Femur (tissue), 1 donor: ENCODE data around the gene ESYT2.
"Not testable (repeated sequence)": the region's sequence is repeated elsewhere in the genome, so short reads cannot be mapped to it uniquely, and the experiment has no call there.

Experiments used
- DNase-seq: peaks from one replicate; pipeline ENCODE4 v3.0.0-alpha.2; 2017

Gene ESYT2, protein sequence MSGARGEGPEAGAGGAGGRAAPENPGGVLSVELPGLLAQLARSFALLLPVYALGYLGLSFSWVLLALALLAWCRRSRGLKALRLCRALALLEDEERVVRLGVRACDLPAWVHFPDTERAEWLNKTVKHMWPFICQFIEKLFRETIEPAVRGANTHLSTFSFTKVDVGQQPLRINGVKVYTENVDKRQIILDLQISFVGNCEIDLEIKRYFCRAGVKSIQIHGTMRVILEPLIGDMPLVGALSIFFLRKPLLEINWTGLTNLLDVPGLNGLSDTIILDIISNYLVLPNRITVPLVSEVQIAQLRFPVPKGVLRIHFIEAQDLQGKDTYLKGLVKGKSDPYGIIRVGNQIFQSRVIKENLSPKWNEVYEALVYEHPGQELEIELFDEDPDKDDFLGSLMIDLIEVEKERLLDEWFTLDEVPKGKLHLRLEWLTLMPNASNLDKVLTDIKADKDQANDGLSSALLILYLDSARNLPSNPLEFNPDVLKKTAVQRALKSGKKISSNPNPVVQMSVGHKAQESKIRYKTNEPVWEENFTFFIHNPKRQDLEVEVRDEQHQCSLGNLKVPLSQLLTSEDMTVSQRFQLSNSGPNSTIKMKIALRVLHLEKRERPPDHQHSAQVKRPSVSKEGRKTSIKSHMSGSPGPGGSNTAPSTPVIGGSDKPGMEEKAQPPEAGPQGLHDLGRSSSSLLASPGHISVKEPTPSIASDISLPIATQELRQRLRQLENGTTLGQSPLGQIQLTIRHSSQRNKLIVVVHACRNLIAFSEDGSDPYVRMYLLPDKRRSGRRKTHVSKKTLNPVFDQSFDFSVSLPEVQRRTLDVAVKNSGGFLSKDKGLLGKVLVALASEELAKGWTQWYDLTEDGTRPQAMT

DNA sequence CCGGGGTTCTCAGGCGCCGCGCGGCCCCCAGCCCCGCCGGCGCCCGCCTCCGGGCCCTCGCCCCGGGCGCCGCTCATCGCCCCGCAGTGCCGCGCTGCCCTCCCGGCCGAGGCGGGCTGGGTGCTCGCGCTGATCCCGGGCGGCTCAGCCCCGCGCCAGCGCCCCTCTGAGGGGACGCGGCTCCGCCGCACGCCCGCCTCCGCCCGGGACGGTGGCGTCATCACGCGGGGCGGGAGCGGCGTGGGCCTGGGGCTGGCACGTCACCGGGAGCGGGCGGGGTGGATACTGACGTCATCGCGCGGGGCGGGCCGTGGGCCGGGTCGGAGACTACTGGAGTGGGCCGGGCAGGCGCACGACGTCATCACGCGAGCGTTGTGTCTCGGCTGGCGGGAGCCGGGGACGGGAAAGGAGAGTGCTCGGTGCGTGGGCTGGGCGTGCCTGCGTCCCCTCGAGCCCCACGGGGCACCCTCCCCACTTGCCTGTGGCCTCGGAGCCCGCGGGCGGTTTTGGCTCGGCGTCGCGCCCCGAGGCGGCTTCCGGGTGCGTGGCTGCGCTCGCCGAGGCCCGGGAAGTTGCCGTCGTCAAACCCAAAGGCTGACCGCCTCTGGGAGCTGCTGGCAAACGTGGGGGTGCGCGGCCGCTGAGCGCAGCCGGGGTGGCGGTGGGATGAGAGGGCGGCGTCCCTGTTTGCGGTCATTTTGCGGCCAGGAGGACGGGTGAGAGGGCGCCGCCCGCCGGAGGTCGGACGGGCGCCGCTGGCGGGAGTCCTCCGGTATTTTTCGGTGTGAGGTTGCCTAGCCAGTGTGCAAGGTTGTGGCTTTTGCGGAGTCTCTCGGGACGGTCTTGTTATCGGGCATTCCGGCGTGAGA lies at the start of gene ESYT2:
ESYT2 (minus strand) TSS at position 168 of the 869 bp plus-strand sequence; CDS start at position 77, 91 bp downstream.
- peak; percentile 99 for DNase-seq

DNA sequence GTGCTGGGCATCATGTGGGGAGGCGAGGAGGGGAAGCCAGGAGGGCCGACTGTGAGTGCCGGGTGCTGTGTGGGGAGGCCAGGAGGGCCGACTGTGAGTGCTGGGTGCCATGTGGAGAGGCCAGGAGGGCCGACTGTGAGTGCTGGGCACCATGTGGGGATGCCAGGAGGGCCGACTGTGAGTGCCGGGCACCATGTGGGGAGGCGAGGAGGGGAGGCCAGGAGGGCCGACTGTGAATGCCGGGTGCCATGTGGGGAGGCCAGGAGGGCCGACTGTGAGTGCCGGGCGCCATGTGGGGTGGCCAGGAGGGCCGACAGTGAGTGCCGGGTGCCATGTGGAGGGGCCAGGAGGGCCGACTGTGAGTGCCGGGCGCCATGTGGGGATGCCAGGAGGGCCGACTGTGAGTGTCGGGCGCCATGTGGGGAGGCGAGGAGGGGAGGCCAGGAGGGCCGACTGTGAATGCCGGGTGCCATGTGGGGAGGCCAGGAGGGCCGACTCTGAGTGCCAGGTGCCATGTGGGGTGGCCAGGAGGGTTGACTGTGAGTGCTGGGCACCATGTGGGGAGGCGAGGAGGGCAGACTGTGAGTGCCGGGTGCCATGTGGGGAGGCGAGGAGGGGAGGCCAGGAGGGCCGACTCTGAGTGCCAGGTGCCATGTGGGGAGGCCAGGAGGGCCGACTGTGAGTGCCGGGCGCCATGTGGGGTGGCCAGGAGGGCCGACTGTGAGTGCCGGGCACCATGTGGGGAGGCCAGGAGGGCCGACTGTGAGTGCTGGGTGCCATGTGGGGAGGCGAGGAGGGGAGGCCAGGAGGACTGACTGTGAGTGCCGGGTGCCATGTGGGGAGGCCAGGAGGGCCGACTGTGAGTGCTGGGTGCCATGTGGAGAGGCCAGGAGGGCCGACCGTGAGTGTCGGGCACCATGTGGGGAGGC lies 49.1 kb upstream of the ESYT2 start:
- not testable (repeated sequence) for DNase-seq

DNA sequence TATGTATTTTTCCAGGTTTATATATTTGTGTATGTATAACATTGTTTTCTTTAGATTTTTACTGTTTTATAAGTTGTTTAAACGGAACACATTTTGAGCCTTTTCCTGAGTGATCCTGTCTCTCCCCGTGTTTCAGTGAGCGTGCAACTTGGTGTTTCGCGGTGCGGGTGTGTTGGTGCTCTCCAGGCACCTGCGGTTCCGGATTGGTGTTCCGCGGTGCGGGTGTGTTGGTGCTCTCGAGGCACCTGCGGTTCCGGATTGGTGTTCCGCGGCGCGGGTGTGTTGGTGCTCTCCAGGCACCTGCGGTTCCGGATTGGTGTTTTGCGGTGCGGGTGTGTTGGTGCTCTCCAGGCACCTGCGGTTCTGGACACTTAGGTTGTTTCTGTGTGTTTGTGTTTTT lies 47.7 kb upstream of the ESYT2 start:
- DNase-seq: no peak

DNA sequence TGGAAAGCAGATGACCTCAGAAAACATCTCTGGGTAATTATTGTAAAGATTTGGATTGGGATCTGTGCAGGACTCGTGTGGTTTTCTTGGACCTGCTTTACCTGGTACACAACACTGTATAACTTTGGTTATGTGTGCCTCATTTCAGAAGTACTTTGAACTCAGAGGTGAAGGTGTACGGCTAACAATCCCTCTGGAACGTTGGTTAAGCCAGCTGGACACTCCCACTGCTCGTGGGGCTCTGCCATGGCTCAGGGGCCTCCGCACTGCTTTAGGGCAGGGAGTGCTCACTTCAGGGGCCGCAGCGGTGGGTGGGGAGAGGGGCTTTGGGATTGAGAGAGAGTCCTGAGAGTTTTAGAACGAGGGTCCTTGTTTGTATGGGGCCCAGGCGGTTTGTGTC lies 40.6 kb upstream of the ESYT2 start:
- no peak for DNase-seq

DNA sequence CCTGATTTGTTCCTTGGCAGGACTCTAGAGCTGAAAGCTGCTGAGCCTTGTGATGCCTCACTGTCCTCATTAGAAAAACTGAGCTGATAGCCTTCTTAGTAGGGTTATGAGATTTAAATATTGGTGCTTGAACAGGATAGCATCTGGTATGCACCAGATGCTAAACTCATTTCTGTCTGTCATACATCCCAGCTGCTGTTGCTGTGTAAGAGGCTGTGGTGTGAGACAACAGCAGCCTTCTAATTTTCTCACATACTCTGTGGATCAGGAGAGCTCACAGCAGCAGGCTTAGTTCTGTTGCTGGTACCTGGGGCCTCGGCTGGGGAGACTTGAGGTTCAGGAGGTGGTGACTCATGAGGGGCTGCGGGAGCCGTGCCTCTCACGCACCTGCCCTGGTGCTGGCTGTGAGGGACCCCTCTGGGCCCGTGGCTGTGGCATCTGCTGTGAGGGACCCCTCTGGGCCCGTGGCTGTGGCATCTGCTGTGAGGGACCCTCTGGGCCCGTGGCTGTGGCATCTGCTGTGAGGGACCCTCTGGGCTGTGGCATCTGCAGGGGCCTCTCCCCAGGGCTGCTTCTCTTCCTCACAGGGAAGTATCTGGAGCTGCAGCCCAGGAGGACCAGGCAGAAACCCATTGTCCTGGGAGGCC lies 39.6 kb upstream of the ESYT2 start:
- no peak for DNase-seq

DNA sequence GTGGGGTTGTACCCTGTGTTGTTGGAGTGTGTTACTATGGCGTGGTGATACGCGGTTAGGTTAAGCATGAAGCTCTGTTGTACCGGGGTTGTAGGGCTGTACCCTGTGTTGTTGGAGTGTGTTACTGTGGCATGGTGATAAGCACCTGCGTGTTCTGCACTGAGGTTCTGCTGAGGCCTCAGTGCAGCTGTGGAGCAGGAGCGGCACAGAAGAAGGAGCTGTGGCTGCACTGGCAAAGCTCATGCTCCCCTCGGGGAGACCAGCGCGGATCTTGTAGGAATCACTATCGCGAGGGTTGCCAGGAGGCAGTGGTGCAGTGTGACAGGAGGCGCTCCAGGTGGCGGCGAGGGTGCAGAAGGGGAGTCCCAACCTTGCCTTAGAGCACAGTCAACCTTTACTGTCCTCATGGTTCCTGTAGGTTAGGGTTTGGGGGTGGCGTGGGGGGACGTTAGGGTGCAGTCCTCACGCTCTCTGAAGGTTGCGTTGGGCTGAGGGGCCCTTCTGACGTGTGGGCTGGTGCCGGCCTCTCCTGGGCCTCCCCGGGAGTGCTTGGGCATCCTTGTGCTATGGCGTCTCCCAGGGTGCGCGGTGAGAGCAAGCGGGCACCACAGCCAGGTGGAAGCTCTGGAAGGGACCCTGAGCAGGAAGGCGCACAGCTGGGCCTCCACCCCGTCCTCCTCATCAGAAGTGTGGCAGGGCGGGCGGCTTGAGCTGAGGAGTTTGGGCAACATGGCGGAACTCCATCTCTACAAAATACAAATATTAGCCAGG lies 38.1 kb upstream of the ESYT2 start:
- DNase-seq: no peak

DNA sequence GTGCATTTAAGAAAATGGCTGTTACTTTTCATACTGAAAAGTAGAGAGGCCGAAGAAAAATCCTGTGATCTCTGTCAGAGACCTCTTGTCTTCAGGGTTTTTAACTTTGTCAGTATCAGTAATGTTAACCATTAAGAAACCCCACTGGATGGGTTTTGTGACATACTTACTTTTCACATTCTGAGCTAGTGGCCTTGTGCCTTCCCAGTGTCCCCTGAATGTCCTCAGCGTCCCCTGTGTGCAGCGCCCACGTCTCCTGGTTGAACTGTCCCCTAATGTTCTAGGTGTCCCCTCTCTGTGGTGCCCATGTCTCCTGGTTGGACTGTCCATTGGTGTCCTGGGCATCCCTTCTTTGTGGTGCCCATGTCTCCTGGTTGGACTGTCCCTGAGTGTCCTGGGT lies 36.7 kb upstream of the ESYT2 start:
- DNase-seq: no peak

DNA sequence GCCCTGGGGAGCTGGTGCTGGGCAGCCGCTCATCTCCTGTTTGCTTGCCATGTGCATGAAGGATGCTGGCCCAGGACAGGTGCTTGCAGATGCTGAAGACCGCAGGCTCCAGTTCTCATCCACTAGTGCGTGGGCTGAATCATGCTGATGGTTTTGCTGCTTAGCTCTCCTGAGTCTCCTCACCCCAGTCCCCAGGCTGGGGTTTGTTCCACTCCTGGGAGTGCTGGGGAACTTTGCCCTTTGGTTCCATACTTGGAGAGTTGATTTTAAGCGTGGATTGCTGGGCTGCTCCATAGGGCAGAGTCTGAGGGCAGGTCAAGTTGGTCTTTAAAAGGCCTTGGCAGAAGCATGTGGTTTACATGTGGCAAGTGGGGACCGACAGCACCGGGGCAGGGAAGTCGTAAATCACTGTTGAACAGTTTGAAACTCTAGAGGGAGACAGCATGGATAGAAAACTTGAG lies 36.2 kb upstream of the ESYT2 start:
- no peak for DNase-seq

DNA sequence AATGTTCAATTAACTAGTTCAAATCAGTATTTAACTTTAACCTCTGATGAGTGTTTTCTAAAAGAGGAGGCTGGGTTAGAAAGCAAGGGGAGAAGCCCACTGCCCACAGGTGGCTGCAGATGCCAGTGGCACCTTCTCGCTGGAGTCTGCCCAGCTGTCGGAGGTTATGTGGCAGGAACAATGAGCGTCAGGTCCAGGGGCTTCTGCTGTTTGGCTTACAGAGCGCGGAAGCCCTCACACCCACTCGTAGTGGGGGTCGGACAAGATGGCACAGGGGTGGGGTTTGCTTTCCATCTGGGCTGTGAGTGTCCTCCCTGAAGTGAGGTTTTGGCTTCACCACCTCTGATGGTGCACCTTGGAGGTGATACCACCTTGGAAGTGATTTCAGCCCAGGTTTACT lies 35.5 kb upstream of the ESYT2 start:
- DNase-seq: no peak

DNA sequence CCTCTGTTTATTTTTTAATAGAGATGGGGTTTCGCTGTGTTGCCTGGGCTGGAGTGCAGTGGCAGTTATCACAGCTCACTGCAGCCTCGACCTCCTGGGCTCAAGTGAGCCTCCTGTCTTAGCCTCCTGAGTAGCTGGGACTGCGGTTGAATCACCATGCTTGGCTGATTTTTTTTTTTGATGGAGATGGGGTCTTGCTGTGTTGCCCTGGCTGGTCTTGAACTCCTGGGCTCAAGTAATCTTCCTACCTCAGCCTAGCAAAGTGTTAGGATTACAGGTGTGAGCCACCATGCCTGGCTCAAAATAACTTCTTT lies 35.2 kb upstream of the ESYT2 start:
- no peak for DNase-seq

DNA sequence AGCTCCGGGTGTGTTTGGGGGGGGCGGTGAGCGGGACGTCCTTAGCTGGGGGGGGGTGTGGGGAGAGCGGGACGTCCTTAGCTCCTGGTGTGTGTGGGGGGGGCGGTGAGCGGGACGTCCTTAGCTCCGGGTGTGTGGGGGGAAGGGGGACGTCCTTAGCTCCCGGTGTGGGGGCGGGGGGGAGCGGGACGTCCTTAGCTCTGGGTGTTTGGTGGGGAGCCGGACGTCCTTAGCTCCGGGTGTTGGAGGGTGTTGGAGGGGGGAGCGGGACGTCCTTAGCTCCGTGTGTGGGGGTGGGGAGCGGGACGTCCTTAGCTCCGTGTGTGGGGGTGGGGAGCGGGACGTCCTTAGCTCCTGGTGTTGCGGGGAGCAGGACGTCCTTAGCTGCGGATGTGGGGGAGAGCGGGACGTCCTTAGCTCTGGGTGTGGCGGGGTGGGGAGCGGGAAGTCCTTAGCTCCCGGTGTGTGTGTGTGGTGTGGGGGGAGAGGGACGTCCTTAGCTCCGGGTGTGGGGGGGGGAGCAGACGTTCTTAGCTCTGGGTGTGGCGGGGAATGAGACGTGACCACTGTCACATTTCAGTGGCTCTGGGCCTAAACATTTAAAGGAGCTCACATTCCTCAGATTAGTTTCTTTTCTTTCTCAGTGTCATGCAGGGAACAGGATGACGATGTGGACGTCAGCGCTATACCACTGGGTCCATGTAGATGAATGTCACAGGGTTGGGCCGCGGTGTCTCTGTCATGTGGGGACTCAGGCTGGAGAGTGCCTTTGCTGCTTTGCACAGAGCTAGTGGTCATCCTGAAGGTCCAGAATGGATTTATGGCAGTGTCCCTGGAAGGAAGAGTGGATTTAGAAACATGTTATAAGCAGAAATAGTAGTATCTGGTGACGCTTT lies 34.5 kb upstream of the ESYT2 start:
- peak; percentile 78 for DNase-seq

DNA sequence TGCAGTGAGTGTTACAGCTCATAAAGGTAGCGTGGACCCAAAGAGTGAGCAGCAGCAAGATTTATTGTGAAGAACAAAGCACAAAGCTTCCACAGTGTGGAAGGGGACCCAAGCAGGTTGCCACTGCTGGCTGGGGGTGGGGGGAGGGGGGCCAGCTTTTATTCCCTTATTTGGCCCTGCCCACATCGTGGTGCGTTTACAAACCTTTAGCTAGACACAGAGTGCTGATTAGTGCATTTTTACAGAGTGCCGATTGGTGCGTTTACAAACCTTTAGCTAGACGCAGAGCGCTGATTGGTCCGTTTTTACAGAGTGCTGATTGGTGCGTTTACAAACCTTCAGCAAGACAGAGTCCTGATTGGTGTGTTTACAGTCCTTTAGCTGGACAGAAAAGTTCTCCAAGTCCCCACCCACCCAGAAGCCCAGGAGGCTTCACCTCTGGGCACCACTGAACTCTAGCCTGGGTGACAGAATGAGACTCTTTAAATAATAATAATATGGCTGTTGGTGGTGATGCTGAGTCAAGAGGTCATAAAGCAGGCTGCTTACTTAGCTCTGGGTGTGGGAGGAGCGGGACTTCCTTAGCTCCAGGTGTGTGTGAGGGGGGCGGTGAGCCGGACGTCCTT lies 33.8 kb upstream of the ESYT2 start:
- not testable (repeated sequence) for DNase-seq

DNA sequence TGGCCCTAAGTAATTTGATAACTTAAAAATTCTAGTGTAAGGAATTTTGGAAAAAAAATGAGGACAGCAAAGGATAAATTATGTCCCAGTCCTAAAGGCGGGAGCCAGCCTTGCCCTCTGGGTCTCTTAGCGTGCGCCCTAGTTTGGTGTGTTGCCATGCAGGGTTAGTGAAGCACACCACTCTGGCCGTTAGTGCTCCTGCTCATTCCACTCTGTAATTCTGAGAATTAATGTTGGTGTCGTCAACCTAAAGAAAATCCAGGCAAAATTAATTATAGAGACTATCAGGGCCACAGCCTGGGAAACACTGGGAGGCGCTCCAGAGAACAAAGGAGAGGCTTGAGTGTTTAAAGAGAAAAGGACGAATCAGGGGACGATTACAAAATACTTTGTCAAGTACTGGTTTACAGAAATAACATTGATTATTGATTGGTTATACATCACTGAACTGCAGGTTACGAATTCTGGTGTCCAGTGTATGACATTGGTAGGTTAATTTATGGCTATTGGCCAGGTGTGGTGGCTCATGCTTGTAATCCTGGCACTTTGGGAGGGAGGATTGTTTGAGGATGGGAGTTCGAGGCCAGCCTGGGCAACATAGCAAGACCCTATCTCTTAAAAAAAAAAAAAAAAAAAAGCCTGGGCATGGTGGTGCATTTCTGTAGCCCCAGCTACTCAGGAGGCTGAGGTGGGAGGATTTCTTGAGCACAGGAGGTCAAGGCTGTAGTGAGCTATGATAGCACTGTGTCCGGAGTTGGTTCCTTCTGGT lies 32.8 kb upstream of the ESYT2 start:
- DNase-seq: no peak

DNA sequence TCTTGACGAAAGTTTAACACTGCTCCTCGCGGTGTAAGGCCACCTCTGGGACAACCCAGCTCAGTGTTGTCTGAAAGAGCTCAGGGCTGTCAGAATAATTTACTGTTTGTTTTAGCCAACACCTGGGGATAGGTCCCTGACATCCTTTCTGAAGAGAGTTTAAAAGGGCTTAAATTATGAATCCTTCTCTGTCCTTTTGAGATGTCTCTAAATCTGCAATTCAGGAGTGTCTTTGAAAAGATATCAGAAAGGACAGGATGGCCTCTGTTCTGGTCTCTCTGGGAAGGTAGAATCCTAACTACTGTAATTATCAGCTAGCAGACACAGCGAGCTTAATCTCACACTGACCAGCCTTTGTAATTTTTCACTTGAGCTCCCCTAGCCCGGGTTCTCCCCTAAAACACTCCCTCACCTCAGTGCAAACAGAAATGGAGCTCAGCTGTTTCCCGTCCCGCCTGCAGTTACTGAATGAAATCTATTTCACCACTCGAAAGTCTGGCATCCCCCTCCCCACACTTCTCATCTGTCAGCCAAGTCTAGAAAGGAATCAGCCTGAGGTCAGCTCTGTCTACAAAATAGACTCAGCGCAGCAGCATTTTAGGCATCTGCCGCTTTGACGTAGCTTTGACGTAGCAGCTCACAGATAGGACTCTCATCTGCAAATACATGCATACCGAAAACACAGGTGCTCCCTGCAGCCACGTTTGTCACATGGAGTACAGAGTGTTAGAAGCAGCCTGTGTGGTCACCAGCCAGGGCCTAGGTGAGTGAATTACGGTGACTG lies 31.9 kb upstream of the ESYT2 start:
- no peak for DNase-seq

DNA sequence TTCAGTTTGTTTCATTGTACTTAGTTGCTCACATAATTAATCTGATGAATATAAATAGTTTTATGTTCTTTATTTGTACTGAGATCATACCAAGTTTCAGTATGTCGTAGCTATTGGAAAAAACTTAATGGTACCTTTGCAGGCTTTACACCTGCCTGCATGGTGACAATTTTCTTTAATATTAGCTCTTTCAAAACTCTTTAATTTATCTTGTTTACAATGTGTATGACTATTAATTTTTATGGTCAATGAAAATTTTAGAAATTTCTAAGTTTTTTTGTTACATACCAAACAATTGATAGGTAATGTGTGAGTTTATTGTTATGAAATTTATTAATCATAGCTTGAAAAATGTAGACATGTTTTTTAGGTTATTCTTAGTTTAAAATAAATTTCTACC lies 31.1 kb upstream of the ESYT2 start:
- no peak for DNase-seq

DNA sequence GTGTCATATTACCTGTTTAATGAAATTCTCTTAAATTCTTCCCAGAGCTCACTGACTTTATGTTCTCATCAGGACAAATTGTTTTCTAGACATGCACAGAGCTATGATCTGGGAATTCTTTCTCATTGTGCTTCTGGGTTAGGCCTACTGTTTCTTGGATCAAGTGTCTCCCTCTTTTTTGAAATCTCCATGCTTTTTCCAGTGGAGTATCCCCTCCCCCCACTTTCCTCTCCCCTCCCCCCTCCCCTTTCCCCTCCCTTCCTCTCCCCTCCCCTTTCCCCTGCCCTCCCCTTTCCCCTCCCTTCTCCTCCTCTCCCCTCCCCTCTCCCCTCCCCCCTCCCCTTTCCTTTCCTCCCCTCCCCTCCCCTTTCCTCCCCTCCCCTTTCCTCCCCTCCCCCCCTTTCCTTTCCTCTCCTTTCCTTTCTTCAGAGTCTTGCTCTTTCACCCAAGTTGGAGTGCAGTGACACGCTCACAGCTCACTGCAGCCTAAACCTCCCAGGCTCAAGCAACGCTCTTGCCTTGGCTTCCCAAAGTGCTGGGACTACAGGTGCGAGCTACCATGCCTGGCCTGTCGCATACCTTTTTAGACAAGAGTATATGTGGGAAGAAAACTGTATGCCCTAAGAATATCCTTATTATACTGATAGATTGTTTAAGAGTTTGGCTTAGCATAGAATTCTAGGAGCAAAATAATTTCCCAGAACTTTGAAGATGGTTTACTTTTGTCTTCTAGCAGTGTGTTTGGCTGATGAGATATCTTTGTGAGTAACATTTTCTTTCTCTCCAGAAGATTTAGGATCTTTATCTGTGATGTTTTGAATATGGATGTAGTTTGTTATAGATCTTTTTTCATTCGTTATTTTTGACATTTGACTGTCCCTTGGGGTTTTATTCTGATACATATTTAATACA lies 29.5 kb upstream of the ESYT2 start:
- no peak for DNase-seq
